SK-N-SH treated with all-trans-retinoic acid at 6 μM for 48 hours (cell line): ENCODE data around the gene SELENOM.

ENCODE experiments used
- ARNTL ChIP-seq: fragments of 450-650 bp; formaldehyde crosslinking; IDR thresholded peaks from 2 replicates; pipeline ENCODE4 v1.5.0; 2020; ENCODE audit warnings: low read depth, mild to moderate bottlenecking, moderate library complexity, borderline replicate concordance
- BACH2 ChIP-seq: fragments of 250-450 bp; sonication (Bioruptor Pico); IDR thresholded peaks from 2 replicates; pipeline ENCODE4 v1.9.0; 2021; ENCODE audit warnings: mild to moderate bottlenecking, borderline replicate concordance
- CREB5 ChIP-seq: fragments of 250-450 bp; sonication (Bioruptor Pico); IDR thresholded peaks from 2 replicates; pipeline ENCODE4 v1.5.1; 2020; ENCODE audit warnings: low read depth, mild to moderate bottlenecking, moderate library complexity
- CSDC2 ChIP-seq: fragments of 250-450 bp; sonication (Bioruptor Pico); IDR thresholded peaks from 2 replicates; pipeline ENCODE4 v1.5.0; 2020; ENCODE audit warnings: mild to moderate bottlenecking, moderate library complexity
- GLIS3 ChIP-seq: fragments of 250-450 bp; sonication (Bioruptor Pico); IDR thresholded peaks from 2 replicates; pipeline ENCODE4 v1.5.0; 2020; ENCODE audit warnings: mild to moderate bottlenecking, moderate library complexity
- ISL1 ChIP-seq: fragments of 250-450 bp; sonication (Bioruptor Pico); IDR thresholded peaks from 2 replicates; pipeline ENCODE4 v2.1.2; 2022; ENCODE audit warnings: mild to moderate bottlenecking, moderate library complexity
- PATZ1 ChIP-seq: fragments of 250-450 bp; sonication (Bioruptor Pico); IDR thresholded peaks from 2 replicates; pipeline ENCODE4 v1.8.0; 2020; ENCODE audit warnings: mild to moderate bottlenecking, moderate library complexity, borderline replicate concordance
- PPARA ChIP-seq: fragments of 250-450 bp; sonication (Bioruptor Pico); IDR thresholded peaks from 2 replicates; pipeline ENCODE4 v1.5.0; 2020; ENCODE audit warnings: mild to moderate bottlenecking, borderline replicate concordance
- RARB ChIP-seq: fragments of 250-450 bp; sonication (Bioruptor Pico); IDR thresholded peaks from 2 replicates; pipeline ENCODE4 v1.8.0; 2021; ENCODE audit warnings: mild to moderate bottlenecking, moderate library complexity
- TSHZ2 ChIP-seq: fragments of 250-450 bp; sonication (Bioruptor Pico); IDR thresholded peaks from 2 replicates; pipeline ENCODE4 v1.5.0; 2020; ENCODE audit warnings: mild to moderate bottlenecking, moderate library complexity
- ZC3H10 ChIP-seq: fragments of 250-450 bp; sonication (Bioruptor Pico); IDR thresholded peaks from 2 replicates; pipeline ENCODE4 v1.5.1; 2021; ENCODE audit warnings: mild to moderate bottlenecking, moderate library complexity
- ZFP30 ChIP-seq: fragments of 450-650 bp; formaldehyde crosslinking; IDR thresholded peaks from 2 replicates; pipeline ENCODE4 v1.5.0; 2022; ENCODE audit warnings: mild to moderate bottlenecking, moderate library complexity
- ZNF565 ChIP-seq: fragments of 450-650 bp; formaldehyde crosslinking; conservative IDR thresholded peaks from 2 replicates; pipeline ENCODE4 v1.5.0; 2020; ENCODE audit warnings: low read depth, mild to moderate bottlenecking, moderate library complexity
- ZNF8 ChIP-seq: fragments of 450-650 bp; formaldehyde crosslinking; IDR thresholded peaks from 2 replicates; pipeline ENCODE4 v1.5.0; 2020; ENCODE audit warnings: mild to moderate bottlenecking, moderate library complexity

GRCh38 chr22:31150615-31151014 is 43.2 kb upstream of the SELENOM start:
- TF ChIP-seq PATZ1 (CRISPR knock-in tag), result no peak
- no peak for TF ChIP-seq GLIS3 (CRISPR knock-in tag)
- TF ChIP-seq ZC3H10, result no peak
- no peak for TF ChIP-seq CREB5
- no peak for TF ChIP-seq ZFP30 (CRISPR knock-in tag)
- no peak for TF ChIP-seq BACH2 (CRISPR knock-in tag)
- TF ChIP-seq RARB (CRISPR knock-in tag), result no peak
- no peak for TF ChIP-seq ARNTL (CRISPR knock-in tag)
- TF ChIP-seq TSHZ2, result no peak
- no peak for TF ChIP-seq ZNF8
- no peak for TF ChIP-seq ZNF565 (CRISPR knock-in tag)
- TF ChIP-seq ISL1 (CRISPR knock-in tag), result no peak
- TF ChIP-seq CSDC2 (CRISPR knock-in tag), result no peak
- TF ChIP-seq PPARA, result no peak
